K562 (cell line): ENCODE measurements around the gene CCDC33. TPM values are rescaled to one million over a fixed set of nuclear protein-coding genes. Genes with fewer than 3 reads are reported as not detected.

Experiments used
- ATAC-seq: fragments of 200-7000 bp; cut with Tn5 transposase; 3 replicates; pipeline ENCODE4 v1.9.1; 2020; ENCODE audit warnings: moderate library complexity
- BruUV-seq: library from RNA; stranded (reverse); fragments of 400-500 nt; replicated peaks from 2 replicates; lab custom pipeline; 2021; lab: Mats Ljungman, UMichigan
- CTCF ChIA-PET: fragments of 300-600 bp; formaldehyde crosslinking; extraction: SDS; loops from one replicate; lab custom pipeline; 2021; ENCODE audit warnings: low intra/inter-chr PET ratio; lab: Yijun Ruan, JAX
- POLR2A ChIA-PET: fragments of 300-600, 350-650 bp; sonication (Branson Sonifier 250); formaldehyde crosslinking; extraction: SDS; loops from one replicate; lab custom pipeline; 2021; ENCODE audit warnings: antibody characterized with exemption, inconsistent platforms; lab: Yijun Ruan, JAX
- DNase-seq, 4 experiments: peaks; one replicate each; pipeline versions ENCODE4 v3.0.0 to v3.0.0-alpha.2; 2011 to 2018; ENCODE audit warnings: low spot score in 3 of 4, mixed read lengths in 3 of 4; ENCODE audit errors: extremely low read depth in 1 of 4
- FAIRE-seq: peaks from 2 replicates; lab custom pipeline; 2011; peaks lifted over from hg19 to GRCh38; lab: Jason Lieb, UNC
- H2AFZ ChIP-seq: 2 replicates; pipeline ENCODE4 v1.6.0; 2011; ENCODE audit warnings: low read depth, low read length, control low read depth, inconsistent platforms
- H3K27ac ChIP-seq: fragments of 200-600 bp; 3 replicates; pipeline ENCODE4 v1.8.0; 2011; ENCODE audit warnings: low read depth, mild to moderate bottlenecking, control low read depth, inconsistent platforms, low read length, moderate library complexity, mixed read lengths; ENCODE audit errors: extremely low read depth
- H3K27me3 ChIP-seq, 2 experiments: fragments of 300-600 bp in 1 of 2; 2 replicates in 1 of 2; 3 replicates in 1 of 2; pipeline versions ENCODE4 v1.6.0 to v1.8.0; 2011; ENCODE audit warnings: inconsistent platforms in 2 of 2, low read length in 2 of 2, mild to moderate bottlenecking in 1 of 2, mixed read lengths in 1 of 2, moderate library complexity in 1 of 2; ENCODE audit not compliant: control insufficient read depth in 2 of 2, insufficient read depth in 2 of 2
- H3K36me3 ChIP-seq: fragments of 300-600 bp; 3 replicates; pipeline ENCODE4 v1.8.0; 2011; ENCODE audit warnings: mild to moderate bottlenecking, low read length, inconsistent platforms; ENCODE audit not compliant: control insufficient read depth, insufficient read depth
- H3K4me1 ChIP-seq, 2 experiments: fragments of 200-600 bp in 1 of 2; replicated peaks in 1 of 2; 2 replicates in 1 of 2; 3 replicates in 1 of 2; pipeline versions ENCODE4 v1.5.1 to v1.8.0; 2011; ENCODE audit warnings: inconsistent platforms in 2 of 2, low read length in 2 of 2, mild to moderate bottlenecking in 1 of 2, mixed read lengths in 1 of 2, moderate library complexity in 1 of 2; ENCODE audit not compliant: control insufficient read depth in 2 of 2, insufficient read depth in 2 of 2
- H3K4me2 ChIP-seq: 2 replicates; pipeline ENCODE4 v1.6.1; 2011; ENCODE audit warnings: low read length, control low read depth, inconsistent platforms, mixed read lengths; ENCODE audit not compliant: insufficient read depth
- H3K4me3 ChIP-seq: fragments of 200-600 bp; sonication (generic), shearing (Covaris generic); 2 replicates; pipeline ENCODE4 v1.5.1; 2016; ENCODE audit warnings: control low read depth, inconsistent platforms
- H3K79me2 ChIP-seq: fragments of 200-600 bp; 3 replicates; pipeline ENCODE4 v1.8.0; 2011; ENCODE audit warnings: low read length, inconsistent platforms; ENCODE audit not compliant: control insufficient read depth, insufficient read depth
- H3K9ac ChIP-seq, 2 experiments: 2 replicates each; pipeline versions ENCODE4 v1.6.0 to v1.6.1; 2011; ENCODE audit warnings: low read depth in 2 of 2, low read length in 2 of 2, control low read depth in 1 of 2, inconsistent platforms in 1 of 2, mild to moderate bottlenecking in 1 of 2, mixed read lengths in 1 of 2; ENCODE audit not compliant: insufficient read depth in 1 of 2
- H3K9me1 ChIP-seq: one replicate; pipeline ENCODE4 v1.6.0; 2011; ENCODE audit warnings: inconsistent platforms, mild to moderate bottlenecking, low read length, moderate library complexity; ENCODE audit not compliant: control insufficient read depth, insufficient read depth
- H3K9me3 ChIP-seq: replicated peaks from 2 replicates; pipeline ENCODE4 v1.5.1; 2011; ENCODE audit warnings: low read depth, low read length, inconsistent platforms; ENCODE audit not compliant: control insufficient read depth, insufficient read depth
- H4K20me1 ChIP-seq: replicated peaks from 2 replicates; pipeline ENCODE4 v1.6.1; 2011; ENCODE audit warnings: low read length, inconsistent platforms, mixed read lengths; ENCODE audit not compliant: control insufficient read depth, insufficient read depth
- CREB5 ChIP-seq: fragments of 250-450 bp; sonication (Bioruptor Pico); IDR thresholded peaks from 2 replicates; pipeline ENCODE4 v1.5.0; 2020; ENCODE audit warnings: mild to moderate bottlenecking
- DEAF1 ChIP-seq: fragments of 450-650 bp; formaldehyde crosslinking; IDR thresholded peaks from 2 replicates; pipeline ENCODE4 v1.4.0; 2020; ENCODE audit warnings: mild to moderate bottlenecking, moderate library complexity
- EP400 ChIP-seq: fragments of 450-650 bp; IDR thresholded peaks from 2 replicates; pipeline ENCODE4 v1.6.1; 2017; ENCODE audit warnings: antibody characterized with exemption, mild to moderate bottlenecking, moderate library complexity
- FOSL1 ChIP-seq: fragments of 200-800 bp; sonication (Bioruptor generic); conservative IDR thresholded peaks from 2 replicates; pipeline ENCODE4 v1.6.1; 2016; ENCODE audit warnings: missing genetic modification characterization, missing compliant biosample characterization
- HDAC6 ChIP-seq: IDR thresholded peaks from 2 replicates; pipeline ENCODE4 v1.6.1; 2012; ENCODE audit warnings: low read depth, mild to moderate bottlenecking, control low read depth, inconsistent platforms, low read length, moderate library complexity
- JUND ChIP-seq, 2 experiments: IDR thresholded peaks; 2 replicates in 1 of 2; 3 replicates in 1 of 2; pipeline ENCODE4 v1.6.1; 2011; ENCODE audit warnings: borderline replicate concordance in 2 of 2, low read depth in 2 of 2, low read length in 2 of 2, improper control_type of control experiment in 1 of 2, missing biosample characterization in 1 of 2, missing genetic modification characterization in 1 of 2, missing genetic modification reagents in 1 of 2
- MTA2 ChIP-seq: fragments of 450-650 bp; IDR thresholded peaks from 2 replicates; pipeline ENCODE4 v1.6.1; 2016; ENCODE audit warnings: low read depth
- NEUROD1 ChIP-seq: fragments of 150-350 bp; IDR thresholded peaks from 2 replicates; pipeline ENCODE4 v1.6.1; 2014; ENCODE audit warnings: borderline replicate concordance, low read length, low read depth; ENCODE audit not compliant: partially characterized antibody
- PBX2 ChIP-seq, 2 experiments: IDR thresholded peaks in 1 of 2; conservative IDR thresholded peaks in 1 of 2; 2 replicates each; pipeline ENCODE4 v1.6.1; 2016; ENCODE audit warnings: low read depth in 2 of 2, mild to moderate bottlenecking in 1 of 2, missing compliant biosample characterization in 1 of 2, missing genetic modification characterization in 1 of 2, moderate library complexity in 1 of 2
- PHTF2 ChIP-seq: fragments of 250-450 bp; sonication (Bioruptor Pico); IDR thresholded peaks from 2 replicates; pipeline ENCODE4 v1.5.0; 2021; ENCODE audit warnings: mild to moderate bottlenecking
- ZBTB2 ChIP-seq: fragments of 450-650 bp; IDR thresholded peaks from 2 replicates; pipeline ENCODE4 v1.6.1; 2016; ENCODE audit warnings: antibody characterized with exemption
- ZFP36 ChIP-seq: fragments of 150-350 bp; IDR thresholded peaks from 2 replicates; pipeline ENCODE4 v1.6.1; 2018; ENCODE audit warnings: low read length, low read depth; ENCODE audit not compliant: partially characterized antibody
- ZNF316 ChIP-seq: fragments of 450-650 bp; IDR thresholded peaks from 2 replicates; pipeline ENCODE4 v1.6.1; 2016
- WGBS: fragments of 100-300 bp; shearing (Covaris generic); methylation state at CpG from one replicate; pipeline ENCODE4 v1.1.6; 2016; ENCODE audit warnings: low coverage, mixed read lengths; ENCODE audit not compliant: insufficient coverage; ENCODE audit errors: missing lambda C conversion rate; 5-methylcytosine and 5-hydroxymethylcytosine counted together
- in situ Hi-C: fragments of 300-500 bp; cut with MboI; formaldehyde crosslinking; loops from 4 replicates; pipeline ENCODE4 v1.15.0; 2018; ENCODE audit warnings: inconsistent platforms, mixed read lengths
- intact Hi-C: fragments of 100-400 bp; cut with micrococcal nuclease; formaldehyde crosslinking; loops from 2 replicates; pipeline ENCODE4 v1.14.2; 2022
- polyA plus RNA-seq, 8 experiments: library from polyadenylated mRNA; depleted of rRNA in 4 of 8; stranded (reverse) in 5 of 8; unstranded in 3 of 8; fragments of >200 nt; fragmentation: Nextera tagmentation in 2 of 8; fragmentation: Illumina TruSeq in 1 of 8; extraction: Ambion mirVana in 2 of 8; extraction: Trizol in 1 of 8; gene quantifications; 2 replicates each; pipeline versions ENCODE4 v1.2.1 to v1.2.3, GENCODE V29; 2011 to 2014; ENCODE audit warnings: inconsistent platforms in 1 of 8, missing spikeins in 1 of 8
- total RNA-seq, 7 experiments: library from RNA; depleted of rRNA in 6 of 7; stranded (reverse); fragments of >200 nt in 6 of 7; fragmentation: Illumina TruSeq in 2 of 7; extraction: Trizol in 2 of 7; gene quantifications; 2 replicates each; pipeline versions ENCODE4 v1.2.1 to v1.2.3, GENCODE V29; 2011 to 2021; ENCODE audit warnings: low replicate concordance in 1 of 7

The CCDC33 gene
- total and polyA plus RNA-seq, 9 of the 15 experiments (the other 6 are each of a cell fraction or from before 2014, with no cell fraction given): 0.08 to 1.1 (median 0.15) TPM; not detected in 4

- Histone ChIP-seq H3K4me1 (peaks cover 0 to 3% of the 10 kb centered on the region in 2 experiments; a peak in 1 of 5 replicates), H3K4me2 (no peak overlapping the region), H3K27me3 (peaks cover 17 to 45% of the 10 kb centered on the region in 2 experiments; a peak in 4 of 5 replicates), H3K4me3 (no peak overlapping the region), H3K9ac (no peak overlapping the region), H3K9me3 (no peaks in the 10 kb centered on the region), H4K20me1 (no peaks in the 10 kb centered on the region), H3K9me1 (no peaks in the 10 kb centered on the region), H3K79me2 (no peaks in the 10 kb centered on the region), H2AFZ (no peak overlapping the region), H3K27ac (no peak overlapping the region), H3K36me3 (no peaks in the 10 kb centered on the region)
- ChIA-PET POLR2A (interaction anchor here (0.9 to 1.7 kb wide), 3 partner anchors 9 to 42 kb away, joined by 3 to 5 read pairs (median 3); no protein-coding TSS in a partner anchor), CTCF (no interaction called here)
- WGBS: 2% methylated on average over 11 of the region's 11 CpGs
- in situ Hi-C loops (no loop called here), intact Hi-C loops (loop anchor here (10.0 kb wide), 1 partner anchor 52 kb away; no protein-coding TSS in a partner anchor)
- no TSS peak for BruUV-seq
- FAIRE-seq (no peak), DNase-seq (peak; percentile 13 to 28 (median 21)), ATAC-seq (peak; percentile 53; the same call in 2 of the 3 replicates)
- TF ChIP-seq DEAF1 (no peak), EP400 (no peak), PBX2 (CRISPR knock-in tag; IDR thresholded peaks at IDR 0.05; ENCODE audit: low read depth) (no peak), PBX2 (tag; conservative IDR thresholded peaks at IDR 0.05; ENCODE audit: low read depth) (no peak), ZNF316 (no peak), CREB5 (no peak), PHTF2 (CRISPR knock-in tag) (no peak), ZFP36 (peak; percentile 52), ZBTB2 (no peak), MTA2 (no peak), HDAC6 (no peak), NEUROD1 (no peak), FOSL1 (tag) (peak; percentile 65), JUND (IDR thresholded peaks at IDR 0.05; ENCODE audit: borderline replicate concordance, low read depth, low read length) (peak; percentile 53; the same call in 1 of the 2 replicates), JUND (tag; IDR thresholded peaks at IDR 0.05; ENCODE audit: borderline replicate concordance, low read depth, low read length) (peak; percentile 22; the same call in 1 of the 3 replicates)
These were observed 6.5 kb downstream of the CCDC33 start for GRCh38 chr15:74242441-74243185.
